GM23338 (cell line): ENCODE measurements around the gene EP400. TPM values are rescaled to one million over a fixed set of nuclear protein-coding genes. Genes with fewer than 3 reads are reported as not detected.

Source experiments
- ATAC-seq: fragments of 200-7000 bp; cut with Tn5 transposase; 3 replicates; pipeline ENCODE4 v1.9.1; 2020
- DNase-seq: peaks from one replicate; pipeline ENCODE4 v3.0.0-alpha.2; 2015; ENCODE audit warnings: low spot score
- H2AFZ ChIP-seq: fragments of 200-600 bp; sonication (generic); 2 replicates; pipeline ENCODE4 v1.8.0; 2016; ENCODE audit warnings: antibody characterized with exemption, mild to moderate bottlenecking, moderate library complexity
- H3F3A ChIP-seq: fragments of 200-600 bp; sonication (generic); replicated peaks from 2 replicates; pipeline ENCODE4 v1.8.0; 2017; ENCODE audit warnings: antibody characterized with exemption, mixed run types, low read depth
- H3K27ac ChIP-seq: fragments of 200-600 bp; sonication (generic); 2 replicates; pipeline ENCODE4 v1.6.1; 2016; ENCODE audit warnings: low read depth
- H3K27me3 ChIP-seq: fragments of 200-600 bp; sonication (generic); 2 replicates; pipeline ENCODE4 v1.8.0; 2016; ENCODE audit warnings: mild to moderate bottlenecking, mixed run types, moderate library complexity; ENCODE audit not compliant: insufficient read depth
- H3K36me3 ChIP-seq: fragments of 200-600 bp; sonication (generic); 2 replicates; pipeline ENCODE4 v1.8.0; 2016; ENCODE audit warnings: mild to moderate bottlenecking; ENCODE audit not compliant: insufficient read depth
- H3K4me1 ChIP-seq: fragments of 200-600 bp; sonication (generic); 2 replicates; pipeline ENCODE4 v1.8.0; 2016; ENCODE audit warnings: mild to moderate bottlenecking, moderate library complexity; ENCODE audit not compliant: insufficient read depth
- H3K4me2 ChIP-seq: fragments of 200-600 bp; sonication (generic); 2 replicates; pipeline ENCODE4 v1.7.1; 2017; ENCODE audit warnings: mixed run types
- H3K4me3 ChIP-seq: fragments of 200-600 bp; sonication (generic); 2 replicates; pipeline ENCODE4 v1.6.1; 2016; ENCODE audit warnings: mixed run types
- H3K79me2 ChIP-seq: fragments of 200-600 bp; sonication (generic); replicated peaks from 2 replicates; pipeline ENCODE4 v1.8.0; 2017; ENCODE audit warnings: mild to moderate bottlenecking; ENCODE audit not compliant: insufficient read depth
- H3K9me2 ChIP-seq: fragments of 200-600 bp; sonication (generic); 2 replicates; pipeline ENCODE4 v1.8.0; 2017; ENCODE audit not compliant: insufficient read depth
- H4K20me1 ChIP-seq: fragments of 200-600 bp; sonication (generic); replicated peaks from 2 replicates; pipeline ENCODE4 v1.8.0; 2017; ENCODE audit warnings: mild to moderate bottlenecking; ENCODE audit not compliant: insufficient read depth
- H3K27ac Mint-ChIP-seq: 2 replicates; pipeline ENCODE4 v1.8.0; 2020; ENCODE audit warnings: inconsistent platforms, mild to moderate bottlenecking, moderate library complexity, mixed read lengths
- H3K27me3 Mint-ChIP-seq: 3 replicates; pipeline ENCODE4 v1.8.0; 2022; ENCODE audit warnings: low read depth, mild to moderate bottlenecking, moderate library complexity, mixed read lengths, inconsistent platforms; ENCODE audit not compliant: insufficient read depth, poor library complexity
- H3K36me3 Mint-ChIP-seq: 3 replicates; pipeline ENCODE4 v1.8.0; 2021; ENCODE audit warnings: low read depth, mild to moderate bottlenecking, inconsistent platforms, moderate library complexity, mixed read lengths
- H3K4me1 Mint-ChIP-seq: 3 replicates; pipeline ENCODE4 v1.8.0; 2020; ENCODE audit warnings: mild to moderate bottlenecking, inconsistent platforms, mixed read lengths
- H3K4me3 Mint-ChIP-seq: 3 replicates; pipeline ENCODE4 v1.8.0; 2021; ENCODE audit warnings: moderate library complexity, mild to moderate bottlenecking, inconsistent platforms, mixed read lengths
- H3K9me3 Mint-ChIP-seq: 3 replicates; pipeline ENCODE4 v1.8.0; 2020; ENCODE audit warnings: moderate library complexity, mild to moderate bottlenecking, inconsistent platforms, mixed read lengths
- CREB1 ChIP-seq: fragments of 250-450 bp; sonication (Bioruptor Pico); IDR thresholded peaks from 2 replicates; pipeline ENCODE4 v1.5.0; 2020; ENCODE audit warnings: low read depth, mild to moderate bottlenecking, moderate library complexity
- EZH2 ChIP-seq: fragments of 200-600 bp; sonication (generic); IDR thresholded peaks from one replicate; pipeline ENCODE4 v1.8.0; 2017; ENCODE audit warnings: antibody characterized with exemption, mild to moderate bottlenecking, low read depth; ENCODE audit not compliant: unreplicated experiment
- EZH2phosphoT487 ChIP-seq: fragments of 200-600 bp; sonication (generic); IDR thresholded peaks from one replicate; pipeline ENCODE4 v1.8.1; 2018; ENCODE audit warnings: antibody characterized with exemption; ENCODE audit not compliant: unreplicated experiment
- POLR2AphosphoS5 ChIP-seq: IDR thresholded peaks from 2 replicates; pipeline ENCODE4 v1.6.1; 2016; ENCODE audit warnings: antibody characterized with exemption, low read depth
- STAT1 ChIP-seq: IDR thresholded peaks from one replicate; pipeline ENCODE4 v1.6.1; 2016; ENCODE audit warnings: antibody characterized with exemption; ENCODE audit not compliant: unreplicated experiment
- ZNF331 ChIP-seq: fragments of 250-450 bp; sonication (Bioruptor Pico); IDR thresholded peaks from 2 replicates; pipeline ENCODE4 v1.5.0; 2020; ENCODE audit warnings: low read depth, mild to moderate bottlenecking, moderate library complexity
- polyA plus RNA-seq: library from polyadenylated mRNA; unstranded; fragments of >200 nt; fragmentation: Nextera tagmentation; extraction: Ambion mirVana; gene quantifications from 2 replicates; pipeline ENCODE4 v1.2.1, GENCODE V29; 2016
- total RNA-seq: library from RNA; depleted of rRNA; stranded (reverse); fragments of >200 nt; shearing (Covaris generic); gene quantifications from 2 replicates; pipeline ENCODE4 v1.2.3, GENCODE V29; 2014
- TF ChIP-seq, protein P1 (sequence below): fragments of 250-450 bp; sonication (Bioruptor Pico); IDR thresholded peaks from 2 replicates; pipeline ENCODE4 v1.5.0; 2020; ENCODE audit warnings: mild to moderate bottlenecking, moderate library complexity
- TF ChIP-seq, protein P2 (sequence below): IDR thresholded peaks from one replicate; pipeline ENCODE4 v1.6.1; 2018; ENCODE audit warnings: antibody characterized with exemption; ENCODE audit not compliant: unreplicated experiment
- TF ChIP-seq, protein P3 (sequence below), 2 experiments: fragments of 200-600 bp in 1 of 2; sonication (generic) in 1 of 2; conservative IDR thresholded peaks; 2 replicates each; pipeline versions ENCODE4 v1.5.1 to v1.6.1; 2016 to 2017; ENCODE audit warnings: antibody characterized with exemption in 2 of 2, low read depth in 2 of 2, mild to moderate bottlenecking in 2 of 2, moderate library complexity in 1 of 2
- TF ChIP-seq, protein P4 (sequence below): IDR thresholded peaks from 2 replicates; pipeline ENCODE4 v1.6.1; 2016; ENCODE audit warnings: antibody characterized with exemption

The EP400 gene
- total and polyA plus RNA-seq, 2 experiments from 2014 or later: 26.3 to 57.2 TPM

DNA sequence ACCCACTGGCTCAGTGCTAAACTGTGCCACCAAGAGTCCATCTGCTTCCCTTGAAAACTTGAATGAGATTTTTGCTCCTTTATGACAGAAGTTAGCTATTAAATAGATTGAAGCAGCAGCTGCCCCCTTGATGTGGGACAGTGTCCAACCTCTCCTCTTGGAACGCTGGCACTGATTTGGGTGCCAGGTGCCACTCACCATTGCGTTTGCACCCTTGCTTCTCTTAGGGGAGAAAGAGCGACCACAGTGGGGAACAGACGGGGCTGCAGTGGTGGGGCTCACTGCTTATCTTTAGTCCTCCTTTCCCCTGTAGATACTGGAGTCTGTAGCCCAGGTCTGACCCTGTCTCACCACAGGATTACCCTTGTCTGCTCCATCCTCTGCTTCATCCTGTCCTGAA is 9.4 kb downstream of the EP400 start (continued):
- no peak for TF ChIP-seq EZH2
- TF ChIP-seq POLR2AphosphoS5: no peak

DNA sequence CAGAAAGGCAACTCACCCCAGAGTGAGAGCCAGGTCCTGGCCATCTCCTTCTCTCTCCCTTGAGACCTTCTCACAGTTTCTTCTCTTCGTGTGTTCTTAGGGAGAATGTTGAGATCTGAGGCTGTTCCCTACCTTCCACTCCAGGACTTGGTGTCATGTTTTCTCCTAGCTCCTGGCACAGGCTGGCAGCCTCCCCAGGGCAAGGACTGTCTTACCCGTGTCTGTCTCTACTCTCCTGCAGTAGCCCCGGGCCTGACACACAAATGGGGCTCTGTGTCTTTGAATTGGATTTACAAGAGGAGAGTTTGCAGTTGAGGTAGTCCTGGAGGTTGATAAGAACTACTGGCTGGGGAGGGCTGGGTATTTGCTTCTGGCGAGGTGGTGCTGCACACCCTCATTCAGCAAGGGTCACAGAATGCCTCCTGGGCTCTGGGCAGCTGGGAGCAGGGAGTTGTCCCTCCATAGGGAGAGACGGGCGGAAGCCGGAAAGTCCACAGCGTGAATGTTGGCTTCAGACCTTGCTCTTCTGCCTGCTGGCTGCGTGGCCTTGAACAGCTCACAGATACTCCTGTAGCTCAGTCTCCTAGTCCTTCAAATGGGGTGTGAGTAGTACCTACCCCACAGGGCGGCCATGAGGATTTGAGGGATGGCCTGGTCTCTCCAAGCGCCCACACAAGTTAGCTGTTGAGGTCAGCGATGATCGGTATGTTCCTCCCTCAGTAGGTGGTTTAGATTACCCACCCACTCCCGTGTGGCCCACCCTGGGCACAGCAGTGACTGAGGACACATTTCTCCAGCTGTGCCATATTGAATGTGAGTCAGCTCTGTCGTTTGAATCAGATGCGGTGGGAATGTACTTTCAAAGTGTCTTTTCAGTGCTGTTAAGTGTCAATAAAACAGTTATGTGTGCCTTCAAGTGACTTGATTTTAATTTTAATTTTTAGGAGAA is 10.2 kb downstream of the EP400 start:
- 0 out of 2 replicates have a peak, but pooled peaks cover 3% of the 10 kb centered on the region for H3F3A ChIP-seq
- Mint-ChIP-seq H3K36me3 (peaks cover 13% of the 10 kb centered on the region), H3K4me1 (peaks cover 6% of the 10 kb centered on the region), H3K27ac (peak overlapping the region; percentile 51; the same call in 1 of the 2 replicates), H3K27me3 (peaks cover 2% of the 10 kb centered on the region), H3K9me3 (no peaks in the 10 kb centered on the region), H3K4me3 (no peak overlapping the region)
- no peaks in the 10 kb centered on the region for H3K27me3 ChIP-seq
- no peak overlapping the region for H3K27ac ChIP-seq
- DNase-seq (no peak), ATAC-seq (no peak)
- no peak overlapping the region for H2AFZ ChIP-seq
- no peaks in the 10 kb centered on the region for H3K4me1 ChIP-seq
- peaks cover 39% of the 10 kb centered on the region for H4K20me1 ChIP-seq
- no peaks in the 10 kb centered on the region for H3K9me2 ChIP-seq
- H3K36me3 ChIP-seq: peaks cover 5% of the 10 kb centered on the region; the same call in 1 of the 2 replicates
- peaks cover 87% of the 10 kb centered on the region for H3K79me2 ChIP-seq
- no peak overlapping the region for H3K4me2 ChIP-seq
- no peak overlapping the region for H3K4me3 ChIP-seq
- no peak for TF ChIP-seq EZH2
- no peak for TF ChIP-seq EZH2phosphoT487
- TF ChIP-seq, protein P1, sequence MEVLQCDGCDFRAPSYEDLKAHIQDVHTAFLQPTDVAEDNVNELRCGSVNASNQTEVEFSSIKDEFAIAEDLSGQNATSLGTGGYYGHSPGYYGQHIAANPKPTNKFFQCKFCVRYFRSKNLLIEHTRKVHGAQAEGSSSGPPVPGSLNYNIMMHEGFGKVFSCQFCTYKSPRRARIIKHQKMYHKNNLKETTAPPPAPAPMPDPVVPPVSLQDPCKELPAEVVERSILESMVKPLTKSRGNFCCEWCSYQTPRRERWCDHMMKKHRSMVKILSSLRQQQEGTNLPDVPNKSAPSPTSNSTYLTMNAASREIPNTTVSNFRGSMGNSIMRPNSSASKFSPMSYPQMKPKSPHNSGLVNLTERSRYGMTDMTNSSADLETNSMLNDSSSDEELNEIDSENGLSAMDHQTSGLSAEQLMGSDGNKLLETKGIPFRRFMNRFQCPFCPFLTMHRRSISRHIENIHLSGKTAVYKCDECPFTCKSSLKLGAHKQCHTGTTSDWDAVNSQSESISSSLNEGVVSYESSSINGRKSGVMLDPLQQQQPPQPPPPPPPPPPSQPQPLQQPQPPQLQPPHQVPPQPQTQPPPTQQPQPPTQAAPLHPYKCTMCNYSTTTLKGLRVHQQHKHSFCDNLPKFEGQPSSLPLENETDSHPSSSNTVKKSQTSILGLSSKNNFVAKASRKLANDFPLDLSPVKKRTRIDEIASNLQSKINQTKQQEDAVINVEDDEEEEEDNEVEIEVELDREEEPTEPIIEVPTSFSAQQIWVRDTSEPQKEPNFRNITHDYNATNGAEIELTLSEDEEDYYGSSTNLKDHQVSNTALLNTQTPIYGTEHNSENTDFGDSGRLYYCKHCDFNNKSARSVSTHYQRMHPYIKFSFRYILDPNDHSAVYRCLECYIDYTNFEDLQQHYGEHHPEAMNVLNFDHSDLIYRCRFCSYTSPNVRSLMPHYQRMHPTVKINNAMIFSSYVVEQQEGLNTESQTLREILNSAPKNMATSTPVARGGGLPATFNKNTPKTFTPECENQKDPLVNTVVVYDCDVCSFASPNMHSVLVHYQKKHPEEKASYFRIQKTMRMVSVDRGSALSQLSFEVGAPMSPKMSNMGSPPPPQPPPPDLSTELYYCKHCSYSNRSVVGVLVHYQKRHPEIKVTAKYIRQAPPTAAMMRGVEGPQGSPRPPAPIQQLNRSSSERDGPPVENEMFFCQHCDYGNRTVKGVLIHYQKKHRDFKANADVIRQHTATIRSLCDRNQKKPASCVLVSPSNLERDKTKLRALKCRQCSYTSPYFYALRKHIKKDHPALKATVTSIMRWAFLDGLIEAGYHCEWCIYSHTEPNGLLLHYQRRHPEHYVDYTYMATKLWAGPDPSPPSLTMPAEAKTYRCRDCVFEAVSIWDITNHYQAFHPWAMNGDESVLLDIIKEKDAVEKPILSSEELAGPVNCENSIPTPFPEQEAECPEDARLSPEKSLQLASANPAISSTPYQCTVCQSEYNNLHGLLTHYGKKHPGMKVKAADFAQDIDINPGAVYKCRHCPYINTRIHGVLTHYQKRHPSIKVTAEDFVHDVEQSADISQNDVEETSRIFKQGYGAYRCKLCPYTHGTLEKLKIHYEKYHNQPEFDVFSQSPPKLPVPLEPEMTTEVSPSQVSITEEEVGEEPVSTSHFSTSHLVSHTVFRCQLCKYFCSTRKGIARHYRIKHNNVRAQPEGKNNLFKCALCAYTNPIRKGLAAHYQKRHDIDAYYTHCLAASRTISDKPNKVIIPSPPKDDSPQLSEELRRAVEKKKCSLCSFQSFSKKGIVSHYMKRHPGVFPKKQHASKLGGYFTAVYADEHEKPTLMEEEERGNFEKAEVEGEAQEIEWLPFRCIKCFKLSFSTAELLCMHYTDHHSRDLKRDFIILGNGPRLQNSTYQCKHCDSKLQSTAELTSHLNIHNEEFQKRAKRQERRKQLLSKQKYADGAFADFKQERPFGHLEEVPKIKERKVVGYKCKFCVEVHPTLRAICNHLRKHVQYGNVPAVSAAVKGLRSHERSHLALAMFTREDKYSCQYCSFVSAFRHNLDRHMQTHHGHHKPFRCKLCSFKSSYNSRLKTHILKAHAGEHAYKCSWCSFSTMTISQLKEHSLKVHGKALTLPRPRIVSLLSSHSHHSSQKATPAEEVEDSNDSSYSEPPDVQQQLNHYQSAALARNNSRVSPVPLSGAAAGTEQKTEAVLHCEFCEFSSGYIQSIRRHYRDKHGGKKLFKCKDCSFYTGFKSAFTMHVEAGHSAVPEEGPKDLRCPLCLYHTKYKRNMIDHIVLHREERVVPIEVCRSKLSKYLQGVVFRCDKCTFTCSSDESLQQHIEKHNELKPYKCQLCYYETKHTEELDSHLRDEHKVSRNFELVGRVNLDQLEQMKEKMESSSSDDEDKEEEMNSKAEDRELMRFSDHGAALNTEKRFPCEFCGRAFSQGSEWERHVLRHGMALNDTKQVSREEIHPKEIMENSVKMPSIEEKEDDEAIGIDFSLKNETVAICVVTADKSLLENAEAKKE: no peak
- TF ChIP-seq, protein P2, sequence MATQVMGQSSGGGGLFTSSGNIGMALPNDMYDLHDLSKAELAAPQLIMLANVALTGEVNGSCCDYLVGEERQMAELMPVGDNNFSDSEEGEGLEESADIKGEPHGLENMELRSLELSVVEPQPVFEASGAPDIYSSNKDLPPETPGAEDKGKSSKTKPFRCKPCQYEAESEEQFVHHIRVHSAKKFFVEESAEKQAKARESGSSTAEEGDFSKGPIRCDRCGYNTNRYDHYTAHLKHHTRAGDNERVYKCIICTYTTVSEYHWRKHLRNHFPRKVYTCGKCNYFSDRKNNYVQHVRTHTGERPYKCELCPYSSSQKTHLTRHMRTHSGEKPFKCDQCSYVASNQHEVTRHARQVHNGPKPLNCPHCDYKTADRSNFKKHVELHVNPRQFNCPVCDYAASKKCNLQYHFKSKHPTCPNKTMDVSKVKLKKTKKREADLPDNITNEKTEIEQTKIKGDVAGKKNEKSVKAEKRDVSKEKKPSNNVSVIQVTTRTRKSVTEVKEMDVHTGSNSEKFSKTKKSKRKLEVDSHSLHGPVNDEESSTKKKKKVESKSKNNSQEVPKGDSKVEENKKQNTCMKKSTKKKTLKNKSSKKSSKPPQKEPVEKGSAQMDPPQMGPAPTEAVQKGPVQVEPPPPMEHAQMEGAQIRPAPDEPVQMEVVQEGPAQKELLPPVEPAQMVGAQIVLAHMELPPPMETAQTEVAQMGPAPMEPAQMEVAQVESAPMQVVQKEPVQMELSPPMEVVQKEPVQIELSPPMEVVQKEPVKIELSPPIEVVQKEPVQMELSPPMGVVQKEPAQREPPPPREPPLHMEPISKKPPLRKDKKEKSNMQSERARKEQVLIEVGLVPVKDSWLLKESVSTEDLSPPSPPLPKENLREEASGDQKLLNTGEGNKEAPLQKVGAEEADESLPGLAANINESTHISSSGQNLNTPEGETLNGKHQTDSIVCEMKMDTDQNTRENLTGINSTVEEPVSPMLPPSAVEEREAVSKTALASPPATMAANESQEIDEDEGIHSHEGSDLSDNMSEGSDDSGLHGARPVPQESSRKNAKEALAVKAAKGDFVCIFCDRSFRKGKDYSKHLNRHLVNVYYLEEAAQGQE: no peak
- TF ChIP-seq ZNF331 (CRISPR knock-in tag): no peak
- TF ChIP-seq STAT1: no peak
- TF ChIP-seq, protein P3, sequence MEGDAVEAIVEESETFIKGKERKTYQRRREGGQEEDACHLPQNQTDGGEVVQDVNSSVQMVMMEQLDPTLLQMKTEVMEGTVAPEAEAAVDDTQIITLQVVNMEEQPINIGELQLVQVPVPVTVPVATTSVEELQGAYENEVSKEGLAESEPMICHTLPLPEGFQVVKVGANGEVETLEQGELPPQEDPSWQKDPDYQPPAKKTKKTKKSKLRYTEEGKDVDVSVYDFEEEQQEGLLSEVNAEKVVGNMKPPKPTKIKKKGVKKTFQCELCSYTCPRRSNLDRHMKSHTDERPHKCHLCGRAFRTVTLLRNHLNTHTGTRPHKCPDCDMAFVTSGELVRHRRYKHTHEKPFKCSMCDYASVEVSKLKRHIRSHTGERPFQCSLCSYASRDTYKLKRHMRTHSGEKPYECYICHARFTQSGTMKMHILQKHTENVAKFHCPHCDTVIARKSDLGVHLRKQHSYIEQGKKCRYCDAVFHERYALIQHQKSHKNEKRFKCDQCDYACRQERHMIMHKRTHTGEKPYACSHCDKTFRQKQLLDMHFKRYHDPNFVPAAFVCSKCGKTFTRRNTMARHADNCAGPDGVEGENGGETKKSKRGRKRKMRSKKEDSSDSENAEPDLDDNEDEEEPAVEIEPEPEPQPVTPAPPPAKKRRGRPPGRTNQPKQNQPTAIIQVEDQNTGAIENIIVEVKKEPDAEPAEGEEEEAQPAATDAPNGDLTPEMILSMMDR (conservative IDR thresholded peaks at IDR 0.05; ENCODE audit: low read depth in 2 of 2): no peak
- no peak for TF ChIP-seq CREB1 (CRISPR knock-in tag)
- no peak for TF ChIP-seq POLR2AphosphoS5
- TF ChIP-seq, protein P4, sequence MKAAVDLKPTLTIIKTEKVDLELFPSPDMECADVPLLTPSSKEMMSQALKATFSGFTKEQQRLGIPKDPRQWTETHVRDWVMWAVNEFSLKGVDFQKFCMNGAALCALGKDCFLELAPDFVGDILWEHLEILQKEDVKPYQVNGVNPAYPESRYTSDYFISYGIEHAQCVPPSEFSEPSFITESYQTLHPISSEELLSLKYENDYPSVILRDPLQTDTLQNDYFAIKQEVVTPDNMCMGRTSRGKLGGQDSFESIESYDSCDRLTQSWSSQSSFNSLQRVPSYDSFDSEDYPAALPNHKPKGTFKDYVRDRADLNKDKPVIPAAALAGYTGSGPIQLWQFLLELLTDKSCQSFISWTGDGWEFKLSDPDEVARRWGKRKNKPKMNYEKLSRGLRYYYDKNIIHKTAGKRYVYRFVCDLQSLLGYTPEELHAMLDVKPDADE: no peak
